Measurements from ENCODE around the gene MAPKAPK5.

Gene MAPKAPK5

GRCh38 chr12:111803038-111803626 is 38.9 kb upstream of the MAPKAPK5 start:
- Histone ChIP-seq H3K27me3 (ENCODE audit: insufficient read depth, low read depth) (no peaks in the 10 kb centered on the region), H3K27ac (no peak overlapping the region), H3K9ac (no peak overlapping the region), H3K4me3 (IDR thresholded peaks at IDR 0.05; ENCODE audit: insufficient read depth, low read depth, low read length) (no peak overlapping the region), H3K79me2 (ENCODE audit: insufficient read depth, low read depth) (no peaks in the 10 kb centered on the region), H3K36me3 (ENCODE audit: insufficient read depth) (no peaks in the 10 kb centered on the region), H3K4me1 (ENCODE audit: low read depth, poor library complexity, severe bottlenecking) (no peaks in the 10 kb centered on the region), H2AFZ (ENCODE audit: low read depth) (no peak overlapping the region), H4K20me1 (ENCODE audit: insufficient read depth) (no peaks in the 10 kb centered on the region), H3K4me2 (no peak overlapping the region)
- TF ChIP-seq CTCF (conservative IDR thresholded peaks at IDR 0.05; ENCODE audit: low read depth, low read length): no peak

- TF ChIP-seq CTCF (conservative IDR thresholded peaks at IDR 0.05; ENCODE audit: low read depth, low read length): no peak
- no peak overlapping the region for H3K4me2 ChIP-seq
- H2AFZ ChIP-seq (ENCODE audit: low read depth): no peak overlapping the region
- no peak overlapping the region for H3K4me3 ChIP-seq (IDR thresholded peaks at IDR 0.05; ENCODE audit: insufficient read depth, low read depth, low read length)
- H3K9ac ChIP-seq: no peak overlapping the region
- no peaks in the 10 kb centered on the region for H3K4me1 ChIP-seq (ENCODE audit: low read depth, poor library complexity, severe bottlenecking)
- no peaks in the 10 kb centered on the region for H3K79me2 ChIP-seq (ENCODE audit: insufficient read depth, low read depth)
- H3K36me3 ChIP-seq (ENCODE audit: insufficient read depth): no peaks in the 10 kb centered on the region
- no peaks in the 10 kb centered on the region for H4K20me1 ChIP-seq (ENCODE audit: insufficient read depth)
- no peak overlapping the region for H3K27ac ChIP-seq
- no peaks in the 10 kb centered on the region for H3K27me3 ChIP-seq (ENCODE audit: insufficient read depth, low read depth)
Measured at GRCh38 chr12:111803851-111804250, 38.2 kb upstream of the MAPKAPK5 start.

- no peaks in the 10 kb centered on the region for H4K20me1 ChIP-seq (ENCODE audit: insufficient read depth)
- H3K4me1 ChIP-seq (ENCODE audit: low read depth, poor library complexity, severe bottlenecking): no peaks in the 10 kb centered on the region
- H3K27ac ChIP-seq: no peak overlapping the region
- no peak for TF ChIP-seq CTCF (conservative IDR thresholded peaks at IDR 0.05; ENCODE audit: low read depth, low read length)
- H3K36me3 ChIP-seq (ENCODE audit: insufficient read depth): no peaks in the 10 kb centered on the region
- no peak overlapping the region for H2AFZ ChIP-seq (ENCODE audit: low read depth)
- H3K4me2 ChIP-seq: no peak overlapping the region
- H3K4me3 ChIP-seq (IDR thresholded peaks at IDR 0.05; ENCODE audit: insufficient read depth, low read depth, low read length): no peak overlapping the region
- H3K9ac ChIP-seq: no peak overlapping the region
- H3K79me2 ChIP-seq (ENCODE audit: insufficient read depth, low read depth): no peaks in the 10 kb centered on the region
- no peaks in the 10 kb centered on the region for H3K27me3 ChIP-seq (ENCODE audit: insufficient read depth, low read depth)
Measured at GRCh38 chr12:111806304-111806703, 35.7 kb upstream of the MAPKAPK5 start.

GRCh38 chr12:111807232-111807631 is 34.8 kb upstream of the MAPKAPK5 start:
- Histone ChIP-seq H3K27me3 (ENCODE audit: insufficient read depth, low read depth) (no peaks in the 10 kb centered on the region), H4K20me1 (ENCODE audit: insufficient read depth) (no peaks in the 10 kb centered on the region)
- TF ChIP-seq CTCF (conservative IDR thresholded peaks at IDR 0.05; ENCODE audit: low read depth, low read length): no peak

More at GRCh38 chr12:111807232-111807631, 34.8 kb upstream of the MAPKAPK5 start:
- H3K4me2 ChIP-seq: no peak overlapping the region
- H3K9ac ChIP-seq: no peak overlapping the region
- no peak overlapping the region for H3K4me3 ChIP-seq (IDR thresholded peaks at IDR 0.05; ENCODE audit: insufficient read depth, low read depth, low read length)
- no peak overlapping the region for H2AFZ ChIP-seq (ENCODE audit: low read depth)
- no peaks in the 10 kb centered on the region for H3K79me2 ChIP-seq (ENCODE audit: insufficient read depth, low read depth)
- H3K27ac ChIP-seq: no peak overlapping the region
- no peaks in the 10 kb centered on the region for H3K36me3 ChIP-seq (ENCODE audit: insufficient read depth)
- no peaks in the 10 kb centered on the region for H3K4me1 ChIP-seq (ENCODE audit: low read depth, poor library complexity, severe bottlenecking)

Data from KMS-11 (cell line).